Loucy (cell line): ENCODE data around the gene PKD2.

Experiments
- H2AFZ ChIP-seq: fragments of 200-600 bp; sonication (generic); 2 replicates; pipeline ENCODE4 v1.6.0; 2016; ENCODE audit warnings: antibody characterized with exemption, mild to moderate bottlenecking, low read length, moderate library complexity
- H3F3A ChIP-seq: fragments of 200-600 bp; 2 replicates; pipeline ENCODE4 v1.6.0; 2016; ENCODE audit warnings: antibody characterized with exemption, low read depth, mild to moderate bottlenecking
- H3K27me3 ChIP-seq: fragments of 200-600 bp; sonication (generic); 2 replicates; pipeline ENCODE4 v1.6.1; 2014; ENCODE audit warnings: low read length, mild to moderate bottlenecking; ENCODE audit not compliant: insufficient read depth, poor library complexity, severe bottlenecking
- H3K36me3 ChIP-seq: fragments of 200-600 bp; sonication (generic); 2 replicates; pipeline ENCODE4 v1.6.1; 2016; ENCODE audit warnings: low read length; ENCODE audit not compliant: insufficient read depth
- H3K4me1 ChIP-seq: fragments of 200-600 bp; sonication (generic); 2 replicates; pipeline ENCODE4 v1.5.1; 2014; ENCODE audit warnings: low read length, mild to moderate bottlenecking; ENCODE audit not compliant: insufficient read depth, poor library complexity, severe bottlenecking
- H3K4me2 ChIP-seq: fragments of 200-600 bp; sonication (generic); 2 replicates; pipeline ENCODE4 v1.6.0; 2014; ENCODE audit warnings: antibody characterized with exemption, low read length, low read depth, mild to moderate bottlenecking; ENCODE audit not compliant: poor library complexity, severe bottlenecking
- H3K4me3 ChIP-seq: fragments of 200-600 bp; sonication (generic); 2 replicates; pipeline ENCODE4 v1.5.1; 2014; ENCODE audit warnings: low read length, mild to moderate bottlenecking, mixed read lengths; ENCODE audit not compliant: poor library complexity, severe bottlenecking
- H3K79me2 ChIP-seq: fragments of 200-600 bp; sonication (generic); 2 replicates; pipeline ENCODE4 v1.6.1; 2014; ENCODE audit warnings: low read length; ENCODE audit not compliant: insufficient read depth
- H3K9ac ChIP-seq: fragments of 200-600 bp; sonication (generic); 2 replicates; pipeline ENCODE4 v1.6.0; 2014; ENCODE audit warnings: mild to moderate bottlenecking, low read depth, low read length, moderate library complexity; ENCODE audit not compliant: poor library complexity, severe bottlenecking
- H3K9me2 ChIP-seq: fragments of 200-600 bp; sonication (generic); replicated peaks from 2 replicates; pipeline ENCODE4 v1.6.1; 2016; ENCODE audit warnings: low read depth, low read length, mixed read lengths
- H3K9me3 ChIP-seq: fragments of 200-600 bp; sonication (generic); 2 replicates; pipeline ENCODE4 v1.6.1; 2014; ENCODE audit warnings: mild to moderate bottlenecking, antibody characterized with exemption, low read length, low read depth; ENCODE audit not compliant: insufficient read depth
- H4K20me1 ChIP-seq: fragments of 200-600 bp; sonication (generic); 2 replicates; pipeline ENCODE4 v1.6.0; 2014; ENCODE audit warnings: antibody characterized with exemption, low read length, mild to moderate bottlenecking; ENCODE audit not compliant: insufficient read depth, poor library complexity, severe bottlenecking
- EZH2phosphoT487 ChIP-seq: fragments of 200-600 bp; IDR thresholded peaks from 2 replicates; pipeline ENCODE4 v1.6.1; 2018; ENCODE audit warnings: antibody characterized with exemption, mild to moderate bottlenecking, moderate library complexity, borderline replicate concordance
- TF ChIP-seq, protein P1 (sequence below): fragments of 200-600 bp; sonication (generic); conservative IDR thresholded peaks from 2 replicates; pipeline ENCODE4 v1.5.1; 2014; ENCODE audit warnings: mild to moderate bottlenecking, antibody characterized with exemption, low read length

The PKD2 gene

DNA sequence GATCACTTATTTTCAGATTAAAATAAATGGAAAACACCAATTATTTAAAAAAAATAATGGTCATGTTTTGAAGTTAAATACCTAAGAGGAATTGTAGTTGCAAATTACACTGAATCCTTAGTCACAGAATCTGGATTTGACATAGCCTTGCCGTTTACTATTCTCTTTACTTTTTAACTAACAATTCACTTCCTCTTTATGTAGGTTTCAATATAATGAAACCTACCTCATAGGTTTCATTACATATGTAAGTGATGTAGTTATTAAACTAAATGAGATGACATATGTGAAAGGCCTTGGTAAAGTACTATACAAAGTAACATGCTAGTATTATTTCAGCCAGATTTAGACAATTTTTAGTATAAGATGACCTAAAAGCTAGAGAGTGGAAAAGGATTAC lies 25.4 kb upstream of the PKD2 start:
- Histone ChIP-seq H3K9me3 (no peaks in the 10 kb centered on the region), H3F3A (no peaks in the 10 kb centered on the region), H3K4me1 (no peaks in the 10 kb centered on the region), H3K4me2 (no peak overlapping the region), H3K36me3 (no peaks in the 10 kb centered on the region), H3K4me3 (no peak overlapping the region), H3K27me3 (no peaks in the 10 kb centered on the region), H4K20me1 (no peaks in the 10 kb centered on the region), H3K79me2 (no peaks in the 10 kb centered on the region), H3K9ac (no peak overlapping the region), H3K9me2 (no peaks in the 10 kb centered on the region), H2AFZ (no peak overlapping the region)
- TF ChIP-seq, protein P1, sequence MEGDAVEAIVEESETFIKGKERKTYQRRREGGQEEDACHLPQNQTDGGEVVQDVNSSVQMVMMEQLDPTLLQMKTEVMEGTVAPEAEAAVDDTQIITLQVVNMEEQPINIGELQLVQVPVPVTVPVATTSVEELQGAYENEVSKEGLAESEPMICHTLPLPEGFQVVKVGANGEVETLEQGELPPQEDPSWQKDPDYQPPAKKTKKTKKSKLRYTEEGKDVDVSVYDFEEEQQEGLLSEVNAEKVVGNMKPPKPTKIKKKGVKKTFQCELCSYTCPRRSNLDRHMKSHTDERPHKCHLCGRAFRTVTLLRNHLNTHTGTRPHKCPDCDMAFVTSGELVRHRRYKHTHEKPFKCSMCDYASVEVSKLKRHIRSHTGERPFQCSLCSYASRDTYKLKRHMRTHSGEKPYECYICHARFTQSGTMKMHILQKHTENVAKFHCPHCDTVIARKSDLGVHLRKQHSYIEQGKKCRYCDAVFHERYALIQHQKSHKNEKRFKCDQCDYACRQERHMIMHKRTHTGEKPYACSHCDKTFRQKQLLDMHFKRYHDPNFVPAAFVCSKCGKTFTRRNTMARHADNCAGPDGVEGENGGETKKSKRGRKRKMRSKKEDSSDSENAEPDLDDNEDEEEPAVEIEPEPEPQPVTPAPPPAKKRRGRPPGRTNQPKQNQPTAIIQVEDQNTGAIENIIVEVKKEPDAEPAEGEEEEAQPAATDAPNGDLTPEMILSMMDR, result no peak
- no peak for TF ChIP-seq EZH2phosphoT487

DNA sequence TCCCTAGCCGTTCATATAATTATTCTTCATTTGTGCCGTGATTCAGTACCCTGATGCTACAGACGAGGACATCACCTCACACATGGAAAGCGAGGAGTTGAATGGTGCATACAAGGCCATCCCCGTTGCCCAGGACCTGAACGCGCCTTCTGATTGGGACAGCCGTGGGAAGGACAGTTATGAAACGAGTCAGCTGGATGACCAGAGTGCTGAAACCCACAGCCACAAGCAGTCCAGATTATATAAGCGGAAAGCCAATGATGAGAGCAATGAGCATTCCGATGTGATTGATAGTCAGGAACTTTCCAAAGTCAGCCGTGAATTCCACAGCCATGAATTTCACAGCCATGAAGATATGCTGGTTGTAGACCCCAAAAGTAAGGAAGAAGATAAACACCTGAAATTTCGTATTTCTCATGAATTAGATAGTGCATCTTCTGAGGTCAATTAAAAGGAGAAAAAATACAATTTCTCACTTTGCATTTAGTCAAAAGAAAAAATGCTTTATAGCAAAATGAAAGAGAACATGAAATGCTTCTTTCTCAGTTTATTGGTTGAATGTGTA lies 24.9 kb upstream of the PKD2 start:
- no peak overlapping the region for H3K4me3 ChIP-seq
- no peaks in the 10 kb centered on the region for H3F3A ChIP-seq
- H3K9ac ChIP-seq, result no peak overlapping the region
- no peaks in the 10 kb centered on the region for H3K4me1 ChIP-seq
- H3K4me2 ChIP-seq, result no peak overlapping the region
- H3K9me3 ChIP-seq, result no peaks in the 10 kb centered on the region
- no peak overlapping the region for H2AFZ ChIP-seq
- H4K20me1 ChIP-seq, result no peaks in the 10 kb centered on the region
- TF ChIP-seq EZH2phosphoT487, result no peak
- TF ChIP-seq, protein P1, result no peak
- no peaks in the 10 kb centered on the region for H3K79me2 ChIP-seq
- no peaks in the 10 kb centered on the region for H3K9me2 ChIP-seq
- H3K36me3 ChIP-seq, result no peaks in the 10 kb centered on the region
- H3K27me3 ChIP-seq, result no peaks in the 10 kb centered on the region

DNA sequence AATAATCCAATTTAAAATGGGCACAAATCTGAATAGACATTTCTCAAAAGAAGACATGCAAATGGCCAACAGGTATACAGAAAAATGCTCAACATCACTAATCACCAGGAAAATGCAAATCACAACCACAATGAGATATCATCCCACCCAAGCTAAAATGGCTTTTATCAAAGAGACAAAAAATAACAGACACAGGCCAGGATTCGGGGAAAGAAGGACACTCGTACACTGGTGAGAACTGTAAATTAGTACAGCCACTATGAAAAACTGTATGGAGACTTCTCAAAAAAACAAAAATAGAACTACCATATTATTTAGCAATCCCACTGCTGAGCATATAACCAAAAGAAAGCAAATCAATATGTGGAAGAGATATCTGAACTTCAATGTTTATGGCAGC lies 23.4 kb upstream of the PKD2 start:
- no peak overlapping the region for H3K9ac ChIP-seq
- H3K36me3 ChIP-seq, result no peaks in the 10 kb centered on the region
- H3K4me3 ChIP-seq, result no peak overlapping the region
- no peaks in the 10 kb centered on the region for H4K20me1 ChIP-seq
- no peak for TF ChIP-seq EZH2phosphoT487
- TF ChIP-seq, protein P1, result no peak
- H3K4me2 ChIP-seq, result no peak overlapping the region
- H2AFZ ChIP-seq, result no peak overlapping the region
- no peaks in the 10 kb centered on the region for H3K9me3 ChIP-seq
- no peaks in the 10 kb centered on the region for H3K9me2 ChIP-seq
- no peaks in the 10 kb centered on the region for H3K4me1 ChIP-seq
- no peaks in the 10 kb centered on the region for H3F3A ChIP-seq
- H3K79me2 ChIP-seq, result no peaks in the 10 kb centered on the region
- H3K27me3 ChIP-seq, result no peaks in the 10 kb centered on the region
